IMR-90 (cell line): ENCODE results near the gene NOSTRIN. TPM values are rescaled to one million over a fixed set of nuclear protein-coding genes. Genes with fewer than 3 reads are reported as not detected.

Experiments
- ATAC-seq: fragments of 200-7000 bp; cut with Tn5 transposase; 2 replicates; pipeline ENCODE4 v1.9.1; 2020; ENCODE audit warnings: low read depth, mild to moderate bottlenecking, moderate library complexity
- BruUV-seq: library from RNA; stranded (reverse); fragments of 400-500 nt; replicated peaks from 2 replicates; lab custom pipeline; 2021; lab: Mats Ljungman, UMichigan
- CTCF ChIA-PET: fragments of 300-600 bp; formaldehyde crosslinking; extraction: SDS; loops from one replicate; lab custom pipeline; 2021; ENCODE audit warnings: antibody characterized with exemption; lab: Yijun Ruan, JAX
- POLR2A ChIA-PET: fragments of 300-600 bp; sonication (Branson Sonifier 250); formaldehyde crosslinking; loops from one replicate; lab custom pipeline; 2022; ENCODE audit warnings: antibody characterized with exemption; ENCODE audit not compliant: unreplicated experiment; lab: Charles Lee
- DNase-seq: peaks from one replicate; pipeline ENCODE4 v3.0.0; 2013
- H2AFZ ChIP-seq: replicated peaks from 2 replicates; pipeline ENCODE3; 2013; ENCODE audit warnings: low read length, mild to moderate bottlenecking; ENCODE audit not compliant: poor library complexity
- H2AK5ac ChIP-seq: 2 replicates; pipeline ENCODE4 v1.6.1; 2013; ENCODE audit warnings: low read depth, low read length, inconsistent platforms
- H2AK9ac ChIP-seq: replicated peaks from 2 replicates; pipeline ENCODE3; 2013; ENCODE audit warnings: mild to moderate bottlenecking, low read depth, low read length, moderate library complexity; ENCODE audit not compliant: poor library complexity
- H2BK120ac ChIP-seq: 2 replicates; pipeline ENCODE4 v1.6.1; 2013; ENCODE audit warnings: low read depth, low read length, inconsistent platforms
- H2BK15ac ChIP-seq: 3 replicates; pipeline ENCODE4 v1.6.1; 2013; ENCODE audit warnings: low read depth, low read length, inconsistent platforms
- H2BK20ac ChIP-seq: 2 replicates; pipeline ENCODE4 v1.6.1; 2013; ENCODE audit warnings: low read depth, mild to moderate bottlenecking, inconsistent platforms, low read length, moderate library complexity
- H2BK5ac ChIP-seq: 2 replicates; pipeline ENCODE4 v1.6.1; 2013; ENCODE audit warnings: mild to moderate bottlenecking, low read depth, low read length, inconsistent platforms; ENCODE audit not compliant: poor library complexity, severe bottlenecking
- H3K14ac ChIP-seq: replicated peaks from 2 replicates; pipeline ENCODE4 v1.6.1; 2013; ENCODE audit warnings: low read depth, low read length, inconsistent platforms
- H3K18ac ChIP-seq: 2 replicates; pipeline ENCODE4 v1.6.1; 2013; ENCODE audit warnings: low read depth, low read length, control low read depth
- H3K23ac ChIP-seq: 2 replicates; pipeline ENCODE4 v1.6.1; 2013; ENCODE audit warnings: low read depth, low read length, inconsistent platforms
- H3K27ac ChIP-seq: 2 replicates; pipeline ENCODE4 v1.5.1; 2013; ENCODE audit warnings: mild to moderate bottlenecking, control low read depth, low read length; ENCODE audit not compliant: insufficient read depth
- H3K27me3 ChIP-seq: 2 replicates; pipeline ENCODE4 v1.6.1; 2013; ENCODE audit warnings: low read length; ENCODE audit not compliant: control insufficient read depth, insufficient read depth
- H3K36me3 ChIP-seq: 2 replicates; pipeline ENCODE4 v1.6.1; 2013; ENCODE audit warnings: low read length, mixed read lengths; ENCODE audit not compliant: control insufficient read depth, insufficient read depth
- H3K4ac ChIP-seq: 2 replicates; pipeline ENCODE4 v1.6.1; 2013; ENCODE audit warnings: low read depth, low read length, inconsistent platforms
- H3K4me1 ChIP-seq: 2 replicates; pipeline ENCODE4 v1.6.1; 2013; ENCODE audit warnings: low read length, mixed read lengths; ENCODE audit not compliant: control insufficient read depth, insufficient read depth
- H3K4me2 ChIP-seq: 2 replicates; pipeline ENCODE4 v1.6.1; 2013; ENCODE audit warnings: low read depth, mild to moderate bottlenecking, control low read depth, low read length, moderate library complexity
- H3K4me3 ChIP-seq: 2 replicates; pipeline ENCODE4 v1.5.1; 2013; ENCODE audit warnings: low read depth, mild to moderate bottlenecking, control low read depth, low read length, moderate library complexity; ENCODE audit not compliant: insufficient read depth
- H3K56ac ChIP-seq: 2 replicates; pipeline ENCODE4 v1.6.1; 2013; ENCODE audit warnings: low read length, inconsistent platforms; ENCODE audit not compliant: insufficient read depth; ENCODE audit errors: extremely low read depth
- H3K79me1 ChIP-seq, 2 experiments: 2 replicates each; pipeline ENCODE4 v1.6.1; 2013; ENCODE audit warnings: low read length in 2 of 2, inconsistent platforms in 1 of 2, low read depth in 1 of 2
- H3K9ac ChIP-seq: 2 replicates; pipeline ENCODE4 v1.6.1; 2013; ENCODE audit warnings: low read depth, low read length, control low read depth
- H3K9me1 ChIP-seq: 2 replicates; pipeline ENCODE4 v1.6.1; 2013; ENCODE audit warnings: low read length, inconsistent platforms; ENCODE audit not compliant: insufficient read depth
- H3K9me3 ChIP-seq: 2 replicates; pipeline ENCODE4 v1.6.1; 2013; ENCODE audit warnings: low read length; ENCODE audit not compliant: control insufficient read depth, insufficient read depth
- H4K20me1 ChIP-seq: 2 replicates; pipeline ENCODE4 v1.6.1; 2013; ENCODE audit warnings: low read length, inconsistent platforms; ENCODE audit not compliant: insufficient read depth
- H4K5ac ChIP-seq: 2 replicates; pipeline ENCODE4 v1.6.1; 2013; ENCODE audit warnings: mild to moderate bottlenecking, low read depth, low read length, control low read depth
- H4K8ac ChIP-seq, 2 experiments: 2 replicates each; pipeline ENCODE4 v1.6.1; 2013; ENCODE audit warnings: low read depth in 2 of 2, low read length in 2 of 2, control low read depth in 1 of 2, inconsistent platforms in 1 of 2
- H4K91ac ChIP-seq: 2 replicates; pipeline ENCODE4 v1.6.1; 2013; ENCODE audit warnings: low read depth, low read length, inconsistent platforms; ENCODE audit not compliant: insufficient read depth
- CEBPB ChIP-seq: IDR thresholded peaks from 2 replicates; pipeline ENCODE4 v1.6.1; 2012; ENCODE audit warnings: low read depth, low read length, improper control_type of control experiment
- MXI1 ChIP-seq: IDR thresholded peaks from 2 replicates; pipeline ENCODE4 v1.6.1; 2012; ENCODE audit warnings: low read depth, mild to moderate bottlenecking, low read length, moderate library complexity, borderline replicate concordance
- NFE2L2 ChIP-seq: fragments of 150-350 bp; IDR thresholded peaks from 2 replicates; pipeline ENCODE4 v1.6.1; 2016; ENCODE audit warnings: low read depth, mild to moderate bottlenecking, low read length
- SMC3 ChIP-seq: fragments of 150-350 bp; IDR thresholded peaks from 2 replicates; pipeline ENCODE4 v1.6.1; 2016; ENCODE audit warnings: low read depth, mild to moderate bottlenecking, antibody characterized with exemption, low read length, moderate library complexity
- WGBS, 2 experiments: methylation state at CpG; one replicate each; pipeline versions ENCODE4 v1.1.5 to v1.1.7; 2013; ENCODE audit warnings: missing lambda C conversion rate in 2 of 2; ENCODE audit not compliant: insufficient read length in 1 of 2; ENCODE audit errors: extremely low coverage in 2 of 2; 5-methylcytosine and 5-hydroxymethylcytosine counted together
- dilution Hi-C: fragments of 300-500 bp; cut with HindIII; formaldehyde crosslinking; loops from one replicate; pipeline ENCODE4 v1.14.3; 2018; ENCODE audit warnings: low sequenced_read_pairs; ENCODE audit not compliant: unreplicated experiment
- in situ Hi-C: fragments of 300-500 bp; cut with MboI; formaldehyde crosslinking; loops from 3 replicates; pipeline ENCODE4 v1.14.3; 2019; ENCODE audit warnings: low sequenced_read_pairs, inconsistent platforms, mixed read lengths
- intact Hi-C: fragments of 100-400 bp; cut with micrococcal nuclease; formaldehyde crosslinking; loops from 2 replicates; pipeline ENCODE4 v1.10.0; 2022
- polyA plus RNA-seq, 3 experiments: library from polyadenylated mRNA; depleted of rRNA; stranded (reverse); fragments of >200 nt; gene quantifications; 2 replicates each; pipeline ENCODE4 v1.2.3, GENCODE V29; 2012; ENCODE audit warnings: low replicate concordance in 1 of 3
- total RNA-seq: library from RNA; depleted of rRNA; stranded (reverse); fragments of >200 nt; gene quantifications from 2 replicates; pipeline ENCODE4 v1.2.3, GENCODE V29; 2012

The NOSTRIN gene
- total and polyA plus RNA-seq, 2 of the 4 experiments (the other 2 are of a cell fraction), result 0.15 to 0.18 TPM

DNA sequence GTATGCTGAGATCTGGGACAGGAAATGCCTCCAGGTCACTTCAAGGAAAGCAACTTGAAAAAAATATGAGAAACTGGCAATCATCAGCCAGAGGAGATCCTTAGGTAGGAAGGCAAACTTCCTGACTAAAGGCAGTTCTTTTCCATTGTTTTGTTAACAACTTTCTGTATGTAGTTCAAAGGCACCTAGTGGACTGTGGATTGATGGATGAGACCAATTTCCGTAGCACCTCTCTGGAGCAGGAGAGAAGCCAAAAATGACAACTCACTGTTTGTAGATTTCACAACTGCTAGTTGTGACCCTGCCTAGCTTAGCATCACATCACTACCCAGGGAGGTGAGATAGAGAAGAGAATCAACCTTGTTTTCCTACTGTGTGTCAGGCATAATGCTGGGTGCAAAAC lies 21.8 kb upstream of the NOSTRIN start:
- Histone ChIP-seq H4K8ac (no peak overlapping the region), H3K9me3 (0 out of 2 replicates have a peak, but pooled peaks cover 1% of the 10 kb centered on the region), H3K4me3 (no peak overlapping the region), H3K4me1 (no peaks in the 10 kb centered on the region), H3K27ac (no peak overlapping the region), H3K79me1 (no peaks in the 10 kb centered on the region), H4K20me1 (no peaks in the 10 kb centered on the region), H3K23ac (no peak overlapping the region), H2BK5ac (no peak overlapping the region), H3K4ac (no peak overlapping the region), H4K5ac (no peak overlapping the region), H3K36me3 (no peaks in the 10 kb centered on the region), H2AK9ac (no peak overlapping the region), H3K4me2 (no peak overlapping the region), H2BK15ac (no peak overlapping the region), H2AFZ (no peak overlapping the region), H2BK120ac (no peak overlapping the region), H3K27me3 (no peaks in the 10 kb centered on the region), H3K9me1 (no peaks in the 10 kb centered on the region), H3K9ac (no peak overlapping the region), H3K56ac (no peak overlapping the region), H2BK20ac (no peak overlapping the region), H3K18ac (no peak overlapping the region), H3K14ac (no peak overlapping the region), H2AK5ac (no peak overlapping the region), H4K91ac (no peak overlapping the region)
- ChIA-PET POLR2A (no interaction called here), CTCF (no interaction called here)
- DNase-seq (no peak), ATAC-seq (no peak)
- no CpG with 5 or more reads among the region's 1 CpG for WGBS, 2 experiments
- in situ Hi-C loops, result no loop called here
- no TSS peak for BruUV-seq
- intact Hi-C loops, result no loop called here
- dilution Hi-C loops, result no loop called here
- TF ChIP-seq NFE2L2 (no peak), CEBPB (no peak), SMC3 (no peak), MXI1 (no peak)
